NCI-H146 (cell line): Measurements from ENCODE around the gene VAMP3.

Source experiments
- DNase-seq: peaks from one replicate; lab custom pipeline; 2025; lab: John Stamatoyannopoulos, UW

Gene VAMP3

DNA sequence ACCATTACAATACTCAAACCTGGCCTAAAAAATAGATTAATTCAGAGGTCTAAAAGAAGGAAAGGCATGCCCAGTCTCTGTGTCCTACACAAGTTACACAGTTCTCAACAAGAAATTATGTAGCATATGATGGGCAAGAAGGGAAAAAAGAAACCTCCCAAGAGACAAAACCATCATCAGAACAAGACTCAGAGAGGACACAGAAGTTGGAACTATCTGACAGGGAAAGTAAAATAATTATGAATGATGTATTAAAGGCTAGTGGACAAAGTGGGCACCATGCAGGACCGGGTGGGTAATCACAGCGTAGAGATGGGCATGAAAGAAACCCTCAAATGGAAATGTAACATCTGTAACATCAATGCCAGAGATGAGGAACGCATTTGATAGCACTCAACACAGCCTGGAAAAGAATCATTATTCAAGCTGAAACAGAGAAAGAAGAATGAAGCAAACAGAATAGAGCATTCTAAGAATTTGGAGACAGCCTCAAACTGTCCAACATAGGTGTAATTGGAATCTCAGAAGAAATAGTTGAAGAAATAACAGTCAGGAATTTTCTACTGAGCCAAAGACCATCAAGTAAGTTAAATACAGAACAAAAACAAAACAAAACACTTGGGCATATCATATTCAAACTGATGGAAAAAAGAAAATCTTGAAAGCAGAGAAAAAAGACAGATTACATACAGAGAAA lies 42.7 kb downstream of the VAMP3 start:
- no peak for DNase-seq

DNA sequence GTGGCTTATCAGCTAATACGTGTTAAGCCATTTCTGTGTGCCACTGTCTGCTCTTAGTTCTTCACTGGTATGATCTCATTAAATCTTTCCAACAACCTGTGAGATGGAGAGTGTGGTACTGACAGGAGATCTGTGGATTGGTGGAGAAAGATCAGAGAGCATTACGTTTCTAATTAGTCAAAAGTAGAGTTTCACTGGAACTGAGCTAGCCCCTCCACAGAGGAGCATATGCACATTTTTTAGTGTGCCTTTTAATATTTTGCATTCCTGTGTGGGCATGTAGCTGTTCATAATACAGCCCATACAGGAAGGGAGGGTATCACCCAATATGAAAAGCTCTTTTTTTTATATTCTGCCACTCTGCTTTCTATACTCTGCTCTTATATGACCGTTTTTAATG lies 50.2 kb downstream of the VAMP3 start:
- no peak for DNase-seq

DNA sequence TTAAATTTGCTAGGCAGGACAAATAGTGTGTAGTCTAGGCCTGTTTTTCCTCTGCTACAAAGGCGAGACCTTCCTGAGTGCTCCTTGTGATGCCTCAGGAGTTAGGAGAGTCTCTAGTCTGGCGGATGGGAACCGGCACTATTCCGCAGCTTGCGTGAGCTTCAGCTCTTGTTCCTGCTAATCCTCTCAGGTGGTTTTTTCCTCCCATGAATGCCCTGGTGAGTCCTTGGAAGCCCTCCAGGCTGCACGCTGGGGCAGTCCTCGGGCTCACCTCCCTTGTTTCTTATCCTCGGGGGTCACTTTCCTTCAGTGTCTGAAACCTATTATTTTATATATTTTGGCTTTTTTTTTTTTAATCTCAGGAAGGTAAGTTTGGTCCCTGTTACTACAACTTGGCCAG lies 53.6 kb downstream of the VAMP3 start:
- DNase-seq = no peak

DNA sequence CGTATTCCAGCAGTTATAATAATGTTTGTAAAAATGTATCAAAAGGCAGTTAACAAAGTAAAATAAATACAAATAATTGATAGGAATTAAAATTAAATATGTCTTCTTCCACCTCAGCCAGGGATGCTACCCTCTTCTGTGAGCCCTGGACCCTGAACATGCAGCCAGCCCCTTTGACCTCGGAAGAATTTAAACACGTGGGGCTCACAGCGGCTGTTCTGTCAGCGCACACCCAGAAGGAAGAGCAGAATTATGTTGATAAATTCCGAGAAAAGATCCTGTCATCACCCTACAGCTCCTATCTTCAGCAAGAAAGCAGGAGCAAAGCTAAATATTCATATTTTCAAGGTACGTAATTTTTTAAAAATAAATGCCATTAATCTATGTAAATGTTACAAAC lies 55.3 kb downstream of the VAMP3 start:
- DNase-seq = no peak

DNA sequence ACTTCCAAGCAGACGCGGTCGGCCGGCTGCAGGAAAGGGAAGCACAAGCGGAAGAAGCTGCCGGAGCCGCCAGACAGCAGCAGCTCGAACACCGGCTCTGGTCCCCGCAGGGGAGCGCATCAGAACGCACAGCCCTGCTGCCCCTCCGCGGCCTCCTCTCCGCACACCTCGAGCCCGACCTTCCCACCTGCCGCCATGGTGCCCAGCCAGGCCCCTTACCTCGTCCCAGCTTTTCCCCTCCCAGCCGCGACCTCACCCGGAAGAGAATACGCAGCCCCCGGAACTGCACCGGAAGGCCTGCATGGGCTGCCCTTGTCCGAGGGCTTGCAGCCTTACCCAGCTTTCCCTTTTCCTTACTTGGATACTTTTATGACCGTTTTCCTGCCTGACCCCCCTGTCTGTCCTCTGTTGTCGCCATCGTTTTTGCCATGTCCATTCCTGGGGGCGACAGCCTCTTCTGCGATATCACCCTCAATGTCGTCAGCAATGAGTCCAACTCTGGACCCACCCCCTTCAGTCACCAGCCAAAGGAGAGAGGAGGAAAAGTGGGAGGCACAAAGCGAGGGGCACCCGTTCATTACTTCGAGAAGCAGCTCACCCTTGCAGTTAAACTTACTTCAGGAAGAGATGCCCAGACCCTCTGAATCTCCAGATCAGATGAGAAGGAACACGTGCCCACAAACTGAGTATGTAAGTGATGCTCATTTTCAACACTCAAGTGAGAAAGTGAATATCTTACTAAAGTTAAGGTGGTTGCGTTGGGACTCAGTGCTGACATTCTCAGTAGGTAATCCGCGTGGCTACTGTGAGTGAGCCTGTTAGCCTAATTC lies 56.2 kb downstream of the VAMP3 start:
- DNase-seq = no peak
